Measurements from ENCODE around the gene LRIT2.

The LRIT2 gene

GRCh38 chr10:84225427-84226173 lies at the start of gene LRIT2:
Gene LRIT2 (minus strand): TSS chr10:84225544. CDS start chr10:84225520, 24 bp downstream.
- no peak for DNase-seq (ENCODE audit: low read depth in 2 of 2)

GRCh38 chr10:84270708-84271107 lies 45.4 kb upstream of the LRIT2 start:
- no peak for DNase-seq (ENCODE audit: low read depth in 2 of 2)

- DNase-seq (ENCODE audit: low read depth in 2 of 2), result no peak
Measured at GRCh38 chr10:84269773-84270172, 44.4 kb upstream of the LRIT2 start.

- no peak for DNase-seq (ENCODE audit: low read depth in 2 of 2)
Measured at GRCh38 chr10:84269162-84269561, 43.8 kb upstream of the LRIT2 start.

- DNase-seq (ENCODE audit: low read depth in 2 of 2), result peak; percentile 23 to 27
Measured at GRCh38 chr10:84267503-84268126, 42.3 kb upstream of the LRIT2 start.

- DNase-seq (ENCODE audit: low read depth in 2 of 2), result no peak
Measured at GRCh38 chr10:84265418-84265817, 40.1 kb upstream of the LRIT2 start.

- peak; percentile 40 to 41 for DNase-seq (ENCODE audit: low read depth in 2 of 2)
Measured at GRCh38 chr10:84264611-84265141, 39.3 kb upstream of the LRIT2 start.

- no peak for DNase-seq (ENCODE audit: low read depth in 2 of 2)
Measured at GRCh38 chr10:84263716-84264115, 38.4 kb upstream of the LRIT2 start.

GRCh38 chr10:84262190-84262956 lies 37.0 kb upstream of the LRIT2 start:
- no peak for DNase-seq (ENCODE audit: low read depth in 2 of 2)

- no peak for DNase-seq (ENCODE audit: low read depth in 2 of 2)
Measured at GRCh38 chr10:84261236-84261915, 36.0 kb upstream of the LRIT2 start.

- no peak for DNase-seq (ENCODE audit: low read depth in 2 of 2)
Measured at GRCh38 chr10:84258034-84258695, 32.8 kb upstream of the LRIT2 start.

GRCh38 chr10:84257343-84258020 lies 32.1 kb upstream of the LRIT2 start:
- no peak for DNase-seq (ENCODE audit: low read depth in 2 of 2)

GRCh38 chr10:84256510-84257342 lies 31.4 kb upstream of the LRIT2 start:
- no peak for DNase-seq (ENCODE audit: low read depth in 2 of 2)

GRCh38 chr10:84254552-84255478 lies 29.5 kb upstream of the LRIT2 start:
- DNase-seq (ENCODE audit: low read depth in 2 of 2), result no peak

- no peak for DNase-seq (ENCODE audit: low read depth in 2 of 2)
Measured at GRCh38 chr10:84248794-84249193, 23.4 kb upstream of the LRIT2 start.

- DNase-seq (ENCODE audit: low read depth in 2 of 2), result no peak
Measured at GRCh38 chr10:84247496-84247895, 22.2 kb upstream of the LRIT2 start.

- no peak for DNase-seq (ENCODE audit: low read depth in 2 of 2)
Measured at GRCh38 chr10:84244651-84245270, 19.4 kb upstream of the LRIT2 start, which contains the start of gene RGR. Gene RGR (plus strand): TSS chr10:84245053. CDS start chr10:84245091, 38 bp downstream.

GRCh38 chr10:84243759-84244158 lies 18.4 kb upstream of the LRIT2 start:
- no peak for DNase-seq (ENCODE audit: low read depth in 2 of 2)
